KOPT-K1 (cell line): Measurements from ENCODE around the gene NEURL2.
"Not testable (repeated sequence)": the region's sequence is repeated elsewhere in the genome, so short reads cannot be mapped to it uniquely, and the experiment has no call there.

Source experiments
- H3K27ac ChIP-seq: fragments of 200-600 bp; sonication (generic); 2 replicates; pipeline ENCODE4 v1.5.1; 2016; ENCODE audit warnings: antibody characterized with exemption, mild to moderate bottlenecking, low read depth, low read length; ENCODE audit not compliant: poor library complexity, severe bottlenecking
- H3K36me3 ChIP-seq: fragments of 200-600 bp; sonication (generic); 2 replicates; pipeline ENCODE4 v1.5.1; 2017; ENCODE audit warnings: antibody characterized with exemption, mild to moderate bottlenecking, low read length, moderate library complexity; ENCODE audit not compliant: insufficient read depth
- H3K9me3 ChIP-seq: fragments of 200-600 bp; sonication (generic); 2 replicates; pipeline ENCODE4 v1.5.1; 2017; ENCODE audit warnings: antibody characterized with exemption, low read length, mild to moderate bottlenecking; ENCODE audit not compliant: insufficient read depth, poor library complexity, severe bottlenecking

Gene NEURL2

DNA sequence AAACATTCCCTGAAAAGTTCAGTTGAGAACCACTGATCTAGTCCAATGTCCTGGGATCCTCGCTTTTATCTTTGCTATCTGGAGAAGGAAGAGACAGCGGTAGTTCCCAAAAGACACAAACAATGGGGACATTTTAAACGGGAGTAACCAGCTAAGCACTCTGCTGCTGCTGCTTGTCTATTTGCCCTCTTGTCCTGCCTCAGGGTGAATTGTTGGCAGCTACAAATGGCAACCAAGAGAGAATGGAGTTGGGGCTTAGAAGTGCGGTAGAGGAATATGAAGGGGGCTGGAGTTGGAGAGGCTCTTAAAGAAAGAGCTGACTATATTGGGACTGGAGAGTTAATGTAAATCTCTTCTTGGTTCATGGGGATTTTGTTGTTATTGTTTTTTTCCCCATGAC is 16.4 kb downstream of the NEURL2 start:
- Histone ChIP-seq H3K27ac (no peak overlapping the region), H3K9me3 (no peaks in the 10 kb centered on the region), H3K36me3 (peaks cover 18% of the 10 kb centered on the region; the same call in 1 of the 2 replicates)

DNA sequence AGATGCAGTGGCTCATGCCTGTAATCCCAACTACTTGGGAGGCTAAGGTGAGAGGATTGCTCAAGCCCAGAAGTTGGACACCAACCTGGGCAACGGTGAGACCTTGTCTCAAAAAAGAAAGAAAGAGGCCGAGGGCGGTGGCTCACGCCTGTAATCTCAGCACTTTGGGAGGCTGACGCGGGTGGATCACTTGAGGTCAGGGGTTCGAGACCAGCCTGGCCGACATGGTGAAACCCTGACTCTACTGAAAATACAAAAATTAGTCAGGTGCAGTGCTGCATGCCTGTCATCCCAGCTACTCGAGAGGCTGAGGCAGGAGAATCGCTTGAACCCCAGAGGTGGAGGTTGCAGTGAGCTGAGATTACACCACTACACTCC is 16.9 kb downstream of the NEURL2 start:
- H3K27ac ChIP-seq, H3K9me3 ChIP-seq: not testable (repeated sequence)
- H3K36me3 ChIP-seq = peaks cover 18% of the 10 kb centered on the region; the same call in 1 of the 2 replicates

DNA sequence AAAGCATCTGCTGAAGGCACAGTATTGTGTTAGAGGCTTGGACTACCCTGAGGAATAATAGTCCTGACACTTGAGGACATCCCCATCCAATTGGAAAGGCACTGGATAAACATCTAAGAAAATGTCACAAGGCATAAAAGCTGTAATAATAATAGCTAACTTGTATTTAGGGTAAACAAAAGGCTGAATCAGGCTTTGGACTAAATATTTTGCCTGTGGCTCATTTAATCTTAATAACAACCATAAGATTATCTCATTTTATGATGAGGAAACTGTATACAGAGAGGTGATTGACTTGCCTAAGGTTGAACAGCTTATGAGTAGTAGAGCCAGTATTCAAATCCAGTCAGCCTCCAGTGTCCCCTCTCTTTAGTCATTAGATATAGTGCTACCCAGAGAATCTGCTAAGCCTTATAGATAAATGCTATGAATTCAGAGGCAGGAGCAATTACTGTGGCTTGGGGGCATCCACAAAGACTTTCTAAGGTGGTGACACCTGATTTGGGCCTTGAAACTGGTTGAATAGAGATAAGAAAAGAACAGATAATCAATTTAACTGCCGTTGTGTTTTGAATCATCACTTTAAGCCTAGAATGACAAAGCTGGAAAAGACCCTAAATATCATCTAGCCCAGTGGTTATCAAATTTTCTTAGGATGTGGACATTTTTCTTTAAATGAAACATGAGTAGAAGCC is 17.5 kb downstream of the NEURL2 start:
- Histone ChIP-seq H3K9me3 (no peaks in the 10 kb centered on the region), H3K27ac (no peak overlapping the region), H3K36me3 (peaks cover 18% of the 10 kb centered on the region; the same call in 1 of the 2 replicates)

DNA sequence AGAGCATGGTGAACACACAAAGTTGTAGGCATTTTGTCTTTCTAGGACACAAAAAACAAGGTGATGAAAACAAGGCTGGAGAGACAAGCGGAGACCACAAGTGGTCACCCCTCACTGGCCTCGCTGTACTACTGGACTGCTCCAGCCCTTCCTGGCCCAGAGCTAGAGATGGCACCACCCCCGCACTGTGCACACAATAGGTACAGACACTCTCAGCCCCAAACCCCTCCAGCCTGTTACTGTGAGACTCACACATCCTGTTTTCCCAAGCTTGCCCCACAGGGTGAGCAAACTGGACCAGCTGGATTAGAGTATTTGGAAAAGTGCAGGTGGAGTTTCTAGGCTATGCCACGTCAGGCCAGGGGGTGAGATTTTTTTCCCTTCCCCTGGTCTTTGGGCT is 18.4 kb downstream of the NEURL2 start:
- Histone ChIP-seq H3K27ac (no peak overlapping the region), H3K36me3 (peaks cover 9% of the 10 kb centered on the region; the same call in 1 of the 2 replicates), H3K9me3 (no peaks in the 10 kb centered on the region)

DNA sequence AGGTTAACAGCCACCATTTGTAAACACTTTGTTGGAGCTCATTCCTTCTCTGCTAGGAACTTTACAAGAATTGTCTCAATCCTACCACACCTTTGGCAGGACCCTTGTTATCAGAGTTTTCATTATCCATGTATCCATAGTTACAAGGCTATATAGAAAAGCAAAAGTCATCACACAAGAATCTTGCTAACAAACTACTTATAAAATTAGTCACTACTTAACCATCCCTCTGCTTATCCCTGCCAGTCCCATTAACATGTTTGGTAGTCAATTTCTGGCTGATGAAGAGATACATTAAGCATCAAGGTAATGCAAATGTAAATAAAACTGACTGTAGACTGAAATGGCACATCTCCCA is 23.2 kb downstream of the NEURL2 start:
- H3K27ac ChIP-seq = no peak overlapping the region
- H3K9me3 ChIP-seq = no peaks in the 10 kb centered on the region
- H3K36me3 ChIP-seq = 0 out of 2 replicates have a peak, but pooled peaks cover 4% of the 10 kb centered on the region

DNA sequence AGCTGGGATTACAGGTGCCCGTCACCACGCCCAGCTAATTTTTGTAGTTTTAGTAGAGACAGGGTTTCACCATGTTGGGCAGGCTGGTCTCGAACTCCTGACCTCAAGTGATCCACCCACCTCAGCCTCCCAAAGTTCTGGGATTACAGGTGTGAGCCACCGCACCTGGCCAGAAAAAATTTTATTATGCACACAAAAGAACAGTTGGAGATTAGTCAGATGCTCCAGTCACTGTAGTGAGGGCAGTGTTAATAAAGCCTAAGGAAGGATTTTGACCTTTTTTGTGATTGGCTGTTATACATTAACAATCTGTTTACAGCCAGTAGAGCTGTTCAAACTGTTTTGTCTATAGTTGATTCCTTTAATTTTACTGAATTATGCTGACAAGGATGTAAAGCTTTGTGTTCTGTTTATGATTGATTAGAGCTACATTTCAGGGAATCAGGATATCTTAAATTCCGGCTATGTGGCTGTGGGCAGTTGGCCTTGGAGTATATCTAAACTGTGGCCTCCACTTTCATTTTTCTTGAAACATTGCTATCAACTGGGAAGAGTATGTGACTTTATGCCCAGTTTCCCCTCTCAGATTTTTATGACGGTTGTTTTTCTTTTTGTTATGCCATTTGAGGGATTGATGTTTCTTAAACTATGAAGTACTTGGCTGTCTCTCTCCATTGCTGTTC is 23.7 kb downstream of the NEURL2 start:
- Histone ChIP-seq H3K27ac (no peak overlapping the region), H3K9me3 (no peaks in the 10 kb centered on the region), H3K36me3 (0 out of 2 replicates have a peak, but pooled peaks cover 4% of the 10 kb centered on the region)

DNA sequence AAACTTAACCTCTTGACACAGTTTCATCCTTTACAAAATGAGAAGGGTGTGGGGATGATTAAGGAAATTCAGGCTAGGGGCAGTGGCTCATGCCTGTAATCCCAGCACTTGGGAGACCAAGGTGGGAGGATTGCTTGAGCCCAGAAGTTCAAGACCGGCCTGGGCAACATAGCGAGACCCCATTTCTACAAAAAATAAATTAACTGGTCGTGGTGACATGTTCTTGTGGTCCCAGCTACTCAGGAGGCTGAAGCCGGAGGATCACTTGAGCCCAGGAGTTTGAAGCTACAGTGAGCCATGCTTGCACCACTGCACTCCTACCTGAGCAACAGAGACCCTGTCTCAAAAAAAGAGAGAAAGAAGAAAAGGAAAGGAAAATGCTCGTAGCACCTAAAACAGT is 24.6 kb downstream of the NEURL2 start:
- H3K36me3 ChIP-seq = 0 out of 2 replicates have a peak, but pooled peaks cover 4% of the 10 kb centered on the region
- H3K27ac ChIP-seq = no peak overlapping the region

DNA sequence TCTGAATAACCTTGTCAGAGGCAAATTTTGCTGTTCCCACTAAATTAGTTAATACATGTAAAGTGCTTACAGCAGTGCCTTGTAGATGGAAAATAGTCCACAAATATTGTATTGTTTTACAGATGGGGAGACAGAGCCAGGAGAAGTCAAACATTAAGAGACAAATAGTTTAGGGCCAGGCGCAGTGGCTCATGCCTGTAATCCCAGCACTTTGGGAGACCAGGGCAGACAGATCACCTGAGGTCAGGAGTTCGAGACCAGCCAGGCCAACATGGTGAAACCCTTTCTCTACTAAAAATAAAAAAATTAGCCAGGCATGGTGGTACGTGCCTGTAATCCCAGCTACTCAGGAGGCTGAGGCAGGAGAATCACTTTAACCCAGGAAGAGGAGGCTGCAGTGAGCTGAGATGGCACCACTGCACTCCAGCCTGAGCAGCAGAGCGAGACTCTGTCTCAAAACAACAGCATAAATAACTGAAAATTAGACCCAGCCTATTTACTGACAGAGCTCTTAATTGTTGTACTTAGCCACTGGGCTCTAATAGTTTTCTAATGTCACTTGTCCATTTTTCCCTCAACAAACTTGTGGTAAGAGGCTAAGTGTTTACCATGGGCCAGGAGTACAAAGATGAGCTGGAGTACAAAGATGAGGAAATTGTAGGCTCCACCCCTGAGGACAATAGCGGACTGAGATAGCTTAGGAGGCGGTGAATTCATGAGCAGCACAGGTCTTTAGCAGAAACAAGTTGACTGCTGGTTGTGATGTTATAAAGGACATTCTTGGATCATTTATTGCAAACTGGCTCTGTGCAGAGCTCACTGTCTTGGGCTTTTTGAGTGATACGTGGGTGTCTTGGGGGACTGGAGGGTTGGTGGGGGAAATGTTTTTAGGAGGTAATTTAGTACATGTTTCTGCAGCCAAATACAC is 27.2 kb downstream of the NEURL2 start:
- Histone ChIP-seq H3K27ac (no peak overlapping the region), H3K36me3 (0 out of 2 replicates have a peak, but pooled peaks cover 4% of the 10 kb centered on the region), H3K9me3 (no peaks in the 10 kb centered on the region)

More for the DNA sequence above, 24.6 kb downstream of the NEURL2 start:
- H3K9me3 ChIP-seq = no peaks in the 10 kb centered on the region

DNA sequence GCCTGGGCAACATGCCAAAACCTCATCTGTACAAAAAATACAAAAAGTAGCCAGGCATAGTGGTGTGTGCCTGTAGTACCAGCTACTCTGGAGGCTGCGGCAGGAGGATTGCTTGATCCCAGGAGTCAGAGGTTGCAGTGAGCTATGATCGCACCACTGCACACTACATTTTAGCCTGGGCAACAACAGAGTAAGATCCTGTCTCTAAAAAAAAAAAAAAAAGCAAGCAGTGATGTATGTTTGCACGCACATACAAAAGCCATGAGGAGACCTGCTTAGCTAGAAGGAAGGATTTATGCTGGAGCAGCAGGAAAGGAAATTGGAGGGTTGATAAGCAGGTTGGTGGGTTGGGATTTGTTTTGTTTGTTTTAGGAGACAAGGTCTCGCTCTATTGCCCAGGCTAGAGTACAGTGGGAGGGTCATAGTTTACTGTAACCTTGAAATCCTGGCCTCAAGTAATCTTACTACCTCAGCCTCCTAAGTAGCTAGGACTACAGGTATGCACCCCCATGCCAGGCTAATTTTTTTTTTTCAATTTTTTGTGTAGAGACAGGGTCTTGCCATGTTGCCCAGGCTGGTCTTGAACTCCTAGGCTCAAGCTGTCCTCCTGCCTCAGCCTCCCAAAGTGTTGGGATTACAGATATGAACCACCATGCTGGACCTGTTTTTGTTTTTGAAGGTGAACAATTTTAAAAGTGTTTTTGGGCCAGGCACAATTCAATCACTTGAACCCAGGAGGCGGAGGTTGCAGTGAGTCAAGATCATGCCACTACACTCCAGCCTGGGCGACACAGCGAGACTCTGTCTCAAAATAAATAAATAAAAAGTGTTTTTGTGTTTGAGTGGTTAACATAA is 29.6 kb downstream of the NEURL2 start:
- Histone ChIP-seq H3K27ac (no peak overlapping the region), H3K9me3 (no peaks in the 10 kb centered on the region), H3K36me3 (0 out of 2 replicates have a peak, but pooled peaks cover 4% of the 10 kb centered on the region)

DNA sequence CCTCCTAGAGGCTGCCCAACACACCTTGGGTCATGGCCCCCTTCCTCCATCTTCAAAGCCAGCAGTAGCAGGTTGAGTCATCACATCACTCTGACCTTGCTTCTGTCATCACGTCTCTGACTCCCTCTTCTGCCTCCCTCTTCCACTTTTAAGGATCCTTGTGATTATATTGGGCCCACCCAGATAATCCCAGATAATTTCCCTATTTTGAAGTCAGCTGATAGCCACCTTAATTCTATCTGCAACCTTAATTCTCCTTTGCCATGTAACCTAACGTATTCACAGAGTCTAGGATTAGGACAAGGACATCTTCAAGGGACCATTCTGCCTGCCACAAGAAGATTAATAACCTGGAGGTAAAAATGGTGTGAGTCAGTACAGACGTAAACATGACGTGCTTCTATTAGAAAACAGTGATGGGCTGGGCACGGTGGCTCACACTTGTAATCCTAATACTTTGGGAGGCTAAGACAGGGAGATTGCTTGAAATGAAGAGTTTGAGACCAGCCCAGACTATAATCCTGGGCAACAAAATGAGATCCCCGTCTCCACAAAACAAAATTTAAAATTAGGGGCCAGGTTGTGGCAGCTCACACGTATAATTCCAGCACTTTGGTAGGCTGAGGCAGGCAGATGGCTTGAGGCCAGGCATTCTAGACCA is 30.3 kb downstream of the NEURL2 start:
- no peaks in the 10 kb centered on the region for H3K9me3 ChIP-seq
- no peak overlapping the region for H3K27ac ChIP-seq

DNA sequence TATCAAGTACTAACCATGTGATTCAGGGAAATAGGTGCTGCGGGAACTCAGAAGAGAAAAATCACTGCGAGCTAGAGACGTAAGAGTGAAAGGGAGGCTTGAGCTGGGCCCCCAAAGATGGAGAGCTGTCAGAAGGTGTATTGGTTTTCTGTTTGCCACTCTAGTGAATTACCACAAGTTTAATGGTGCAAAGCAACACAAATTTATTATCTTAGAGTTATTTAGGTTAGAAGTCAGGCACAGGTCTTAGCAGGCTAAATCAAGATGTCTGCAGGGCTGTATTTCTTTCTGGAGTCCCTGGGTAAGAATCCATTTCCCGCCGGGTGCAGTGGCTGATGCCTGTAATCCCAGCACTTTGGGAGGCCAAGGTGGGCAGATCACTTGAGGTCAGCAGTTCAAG is 31.1 kb downstream of the NEURL2 start:
- Histone ChIP-seq H3K27ac (no peak overlapping the region), H3K9me3 (no peaks in the 10 kb centered on the region), H3K36me3 (peaks cover 6% of the 10 kb centered on the region; the same call in 1 of the 2 replicates)

More for the DNA sequence above, 30.3 kb downstream of the NEURL2 start:
- H3K36me3 ChIP-seq = 0 out of 2 replicates have a peak, but pooled peaks cover 4% of the 10 kb centered on the region

DNA sequence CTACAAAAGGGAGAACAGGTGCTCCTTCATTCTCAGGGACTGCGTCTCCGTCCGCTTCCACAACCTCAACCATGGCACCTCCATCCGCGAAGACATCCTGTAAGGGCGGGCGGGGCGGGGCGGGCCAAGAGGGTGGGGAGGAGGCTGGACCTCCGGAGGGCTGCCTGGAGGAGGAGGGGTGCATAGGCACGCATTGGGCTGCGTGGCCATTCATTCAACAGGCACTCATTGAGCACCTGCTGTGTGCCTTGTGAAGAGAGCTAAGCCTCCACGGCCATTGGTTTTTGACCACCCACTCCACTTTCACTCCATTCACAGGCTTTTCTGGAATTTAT is 33.2 kb downstream of the NEURL2 start:
- Histone ChIP-seq H3K9me3 (no peaks in the 10 kb centered on the region), H3K36me3 (peaks cover 18% of the 10 kb centered on the region), H3K27ac (peak overlapping the region; percentile 84)

DNA sequence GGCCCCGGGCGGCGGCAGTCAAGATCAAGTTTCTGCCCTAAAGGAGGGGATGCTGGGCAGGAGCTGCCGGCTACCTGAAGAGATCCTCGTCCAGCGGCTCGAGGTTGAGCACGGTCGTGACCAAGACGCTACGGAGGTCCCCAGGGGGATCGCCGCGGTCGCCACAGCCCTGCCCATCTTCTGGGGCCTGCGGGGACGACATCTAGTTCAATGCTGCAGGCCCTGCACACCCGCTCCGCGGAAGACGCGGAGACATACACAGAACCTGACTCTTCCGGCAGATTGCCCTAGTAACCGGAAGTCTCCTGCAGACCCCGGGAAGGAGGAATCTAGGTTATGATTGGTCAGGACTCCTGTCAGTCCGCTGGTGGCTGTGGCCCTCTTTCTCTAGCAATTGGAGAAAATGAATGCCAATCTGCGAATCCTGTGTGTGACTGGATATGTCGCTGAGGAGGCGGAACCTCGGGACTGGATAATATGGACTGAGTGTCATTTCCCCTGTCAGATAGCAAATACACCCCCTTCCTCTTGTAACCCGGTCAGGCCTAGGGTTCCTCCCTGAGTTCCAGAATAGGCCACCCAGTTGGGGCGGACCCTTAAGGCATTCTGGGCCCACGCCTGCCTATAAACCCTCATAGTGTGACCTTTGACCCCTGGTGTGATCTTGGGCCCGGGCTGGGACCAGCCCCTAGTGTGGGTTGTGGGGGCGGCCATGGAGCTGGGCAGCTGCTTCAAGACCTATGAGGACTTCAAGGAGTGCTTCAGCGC is 33.7 kb downstream of the NEURL2 start, which contains the start of the genes ACOT8 and ZSWIM3:
TSS of gene ACOT8 (minus strand) at position 279 of the 768 bp plus-strand sequence. CDS start at position 202, 77 bp downstream.
TSS of gene ZSWIM3 (plus strand) at position 501 of the 768 bp plus-strand sequence. CDS start at position 713, 212 bp downstream.
- Histone ChIP-seq H3K27ac (peak within 1 kb of the TSS; percentile 84), H3K9me3 (no peaks in the 10 kb centered on the region), H3K36me3 (peaks cover 23% of the 10 kb centered on the region)
